Right renal cortex interstitium (tissue), 3 donors: ENCODE measurements around the gene MAP3K21. TPM values are rescaled to one million over a fixed set of nuclear protein-coding genes. Genes with fewer than 3 reads are reported as not detected.

Experiments
- DNase-seq, 3 donors: peaks; one replicate each; pipeline ENCODE4 v3.0.0-alpha.2; 2013; ENCODE audit warnings: low read depth in 3 of 3, low spot score in 2 of 3
- polyA plus RNA-seq, 3 donors: library from polyadenylated mRNA; unstranded; fragments of 120-200 nt; gene quantifications; one replicate each; pipeline ENCODE4 v1.2.1, GENCODE V29; 2013; ENCODE audit not compliant: insufficient read length in 3 of 3

The MAP3K21 gene
- polyA plus RNA-seq, 3 donors: 26.7 to 29.2 (median 28.3) TPM

DNA sequence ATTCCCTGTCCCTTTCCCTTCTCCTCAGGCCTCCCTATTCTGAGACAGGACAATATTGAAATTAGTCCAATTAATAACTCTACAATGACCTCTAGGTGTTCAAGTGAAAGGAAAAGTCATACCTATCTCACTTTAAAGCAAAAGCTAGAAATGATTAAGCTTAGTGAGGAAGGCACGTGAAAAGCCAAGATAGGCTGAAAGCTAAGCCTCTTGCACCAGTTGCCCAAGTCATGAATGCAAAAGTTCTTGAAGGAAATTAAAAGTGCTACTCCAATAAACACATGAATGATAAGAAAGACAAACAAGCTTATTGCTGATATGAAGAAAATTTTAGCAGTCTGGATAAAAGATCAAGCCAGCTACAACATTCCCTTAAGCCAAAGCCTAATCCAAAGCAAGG lies 3.8 kb upstream of the MAP3K21 start:
- no peak for DNase-seq

DNA sequence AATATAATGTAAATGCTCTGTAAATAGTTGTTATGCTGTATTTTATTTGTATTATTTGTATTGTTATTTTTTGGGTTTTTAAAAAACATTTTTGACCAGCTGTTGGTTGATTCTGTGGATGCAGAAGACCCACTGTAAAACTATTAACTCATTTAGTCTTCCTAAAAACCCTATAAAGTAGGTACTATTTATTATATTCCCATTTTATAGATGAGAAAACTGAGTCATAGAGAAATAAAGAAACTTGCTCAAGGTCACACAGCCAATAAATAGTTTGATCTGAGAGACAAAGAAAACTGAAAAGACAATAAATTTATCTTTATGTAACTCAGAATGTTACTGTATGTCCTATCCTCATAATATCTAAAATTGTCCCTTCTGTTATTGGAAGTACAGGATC lies 1.2 kb upstream of the MAP3K21 start:
- DNase-seq: no peak

DNA sequence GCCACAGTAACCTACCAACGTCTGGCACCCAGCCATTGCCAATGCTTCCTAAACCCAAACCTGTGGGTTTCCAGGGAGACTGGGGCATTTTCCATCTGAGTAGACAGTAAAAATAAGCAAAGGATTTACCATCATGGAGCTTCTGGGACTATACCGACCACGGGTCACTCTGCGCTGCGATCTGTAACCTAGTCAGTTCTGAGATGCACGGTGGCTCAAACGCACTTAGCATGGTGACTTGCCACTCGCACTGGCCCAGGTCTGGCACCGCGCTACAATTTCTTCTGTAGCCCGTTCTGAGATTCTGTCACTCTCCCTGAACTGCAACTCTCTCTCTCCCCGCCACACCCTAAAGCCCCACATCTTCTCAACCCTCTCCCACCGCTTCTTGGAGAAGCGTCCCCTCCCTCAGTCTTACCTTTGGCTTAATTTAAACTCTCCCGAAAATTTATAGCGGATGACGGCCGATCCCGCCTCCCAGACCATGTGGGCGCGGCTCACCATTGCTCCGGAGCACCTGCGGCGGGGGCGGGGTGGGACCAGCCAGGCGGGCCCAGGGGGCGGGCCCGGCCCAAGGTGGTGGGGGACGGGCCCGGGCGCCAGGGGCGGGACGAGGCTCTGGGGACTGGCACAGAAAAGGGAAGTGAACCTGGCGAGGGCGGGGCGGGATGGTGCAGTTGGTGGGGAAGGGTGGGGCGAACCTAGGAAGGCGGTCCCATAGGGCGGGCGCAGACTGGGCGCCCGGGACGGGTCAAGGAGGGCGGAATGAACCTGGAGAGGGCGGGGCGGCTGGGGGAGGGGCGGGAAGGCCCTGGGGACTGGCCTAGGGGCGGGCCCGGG lies 493 bp upstream of the MAP3K21 start:
- peak in 2 of 3 donors; percentile 61 to 79 for DNase-seq

DNA sequence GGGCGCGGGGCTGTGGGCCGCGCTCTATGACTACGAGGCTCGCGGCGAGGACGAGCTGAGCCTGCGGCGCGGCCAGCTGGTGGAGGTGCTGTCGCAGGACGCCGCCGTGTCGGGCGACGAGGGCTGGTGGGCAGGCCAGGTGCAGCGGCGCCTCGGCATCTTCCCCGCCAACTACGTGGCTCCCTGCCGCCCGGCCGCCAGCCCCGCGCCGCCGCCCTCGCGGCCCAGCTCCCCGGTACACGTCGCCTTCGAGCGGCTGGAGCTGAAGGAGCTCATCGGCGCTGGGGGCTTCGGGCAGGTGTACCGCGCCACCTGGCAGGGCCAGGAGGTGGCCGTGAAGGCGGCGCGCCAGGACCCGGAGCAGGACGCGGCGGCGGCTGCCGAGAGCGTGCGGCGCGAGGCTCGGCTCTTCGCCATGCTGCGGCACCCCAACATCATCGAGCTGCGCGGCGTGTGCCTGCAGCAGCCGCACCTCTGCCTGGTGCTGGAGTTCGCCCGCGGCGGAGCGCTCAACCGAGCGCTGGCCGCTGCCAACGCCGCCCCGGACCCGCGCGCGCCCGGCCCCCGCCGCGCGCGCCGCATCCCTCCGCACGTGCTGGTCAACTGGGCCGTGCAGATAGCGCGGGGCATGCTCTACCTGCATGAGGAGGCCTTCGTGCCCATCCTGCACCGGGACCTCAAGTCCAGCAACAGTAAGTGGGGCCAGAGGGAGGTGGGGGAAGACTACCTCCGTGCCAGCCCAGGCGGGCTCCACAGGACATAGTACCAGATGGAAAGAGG lies 808 bp downstream of the MAP3K21 start:
- peak in 1 of 3 donors; percentile 10 for DNase-seq

DNA sequence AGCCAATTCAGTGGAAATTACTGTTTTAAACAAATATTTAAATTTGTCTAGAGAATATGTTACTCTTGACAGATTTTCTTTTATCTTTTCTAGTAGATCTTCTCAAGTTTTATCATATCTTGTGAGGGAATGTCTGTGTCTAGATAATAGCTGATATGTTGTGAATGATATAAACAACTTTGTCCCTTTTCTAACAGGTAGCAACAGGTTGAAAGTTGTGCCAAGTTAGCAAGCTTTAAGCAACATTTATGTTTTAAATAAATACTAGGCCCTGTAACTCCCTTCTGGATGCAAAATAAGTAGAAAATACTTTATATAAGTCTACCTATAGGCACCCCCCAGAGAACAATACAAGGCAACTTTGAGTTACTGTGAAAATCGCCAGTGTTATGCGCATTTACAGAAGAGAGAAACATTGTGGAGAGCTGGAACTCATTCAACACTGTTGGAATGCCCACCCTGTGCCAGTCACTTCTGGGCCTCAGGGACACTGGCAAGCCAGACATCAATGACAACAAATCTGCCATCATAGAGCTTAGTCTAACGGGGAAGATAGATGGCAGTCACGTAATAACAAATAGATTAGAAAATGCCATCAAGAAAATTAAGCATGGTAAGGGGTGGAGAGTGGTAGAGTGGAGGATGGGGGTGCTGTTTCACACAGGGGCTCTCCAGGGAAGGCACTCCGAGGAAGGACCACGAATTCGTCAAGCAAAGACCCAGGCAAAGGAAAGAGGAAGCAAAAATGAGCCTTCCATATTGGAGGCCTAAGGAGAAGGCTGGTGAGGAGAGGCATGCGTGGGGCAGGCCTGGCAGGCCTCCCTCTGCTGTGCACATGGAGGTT lies 4.4 kb downstream of the MAP3K21 start:
- no peak for DNase-seq

DNA sequence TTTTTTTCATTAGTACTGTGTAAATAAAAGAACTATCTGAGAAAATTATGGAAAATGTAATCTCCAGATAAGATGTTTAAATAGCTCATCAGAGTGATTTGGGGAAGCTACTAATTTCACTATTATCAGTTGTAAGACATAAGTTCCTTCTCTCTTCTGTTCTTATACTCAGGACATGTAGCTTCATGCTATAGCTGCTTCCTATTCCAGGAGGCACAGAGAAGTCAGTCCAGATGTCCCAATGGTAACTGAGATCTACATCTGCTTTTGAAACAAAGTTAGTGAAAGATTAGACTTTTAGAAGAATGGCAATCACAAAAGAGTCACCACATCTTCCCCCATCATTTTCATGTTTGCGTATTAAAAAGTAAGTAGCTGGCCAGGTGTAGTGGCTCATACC lies 5.6 kb downstream of the MAP3K21 start:
- no peak for DNase-seq

DNA sequence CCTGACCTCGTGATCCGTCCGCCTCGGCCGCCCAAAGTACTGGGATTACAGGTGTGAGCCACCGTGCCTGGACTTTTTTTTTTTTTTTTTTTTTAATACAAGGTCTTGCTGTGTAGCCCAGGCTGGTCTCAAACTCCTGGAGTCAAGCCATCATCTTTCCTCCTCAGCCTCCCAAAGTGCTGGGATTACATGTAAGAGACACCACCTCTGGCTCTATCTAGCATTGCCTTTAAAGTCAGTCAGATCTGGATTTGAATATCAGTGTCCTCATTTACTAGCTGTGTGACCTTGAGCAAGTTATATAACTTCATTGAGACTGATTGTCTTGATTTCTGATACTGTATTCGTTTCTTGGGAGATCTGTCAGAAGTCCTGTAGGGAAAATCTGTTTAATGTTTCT lies 6.6 kb downstream of the MAP3K21 start:
- no peak for DNase-seq

DNA sequence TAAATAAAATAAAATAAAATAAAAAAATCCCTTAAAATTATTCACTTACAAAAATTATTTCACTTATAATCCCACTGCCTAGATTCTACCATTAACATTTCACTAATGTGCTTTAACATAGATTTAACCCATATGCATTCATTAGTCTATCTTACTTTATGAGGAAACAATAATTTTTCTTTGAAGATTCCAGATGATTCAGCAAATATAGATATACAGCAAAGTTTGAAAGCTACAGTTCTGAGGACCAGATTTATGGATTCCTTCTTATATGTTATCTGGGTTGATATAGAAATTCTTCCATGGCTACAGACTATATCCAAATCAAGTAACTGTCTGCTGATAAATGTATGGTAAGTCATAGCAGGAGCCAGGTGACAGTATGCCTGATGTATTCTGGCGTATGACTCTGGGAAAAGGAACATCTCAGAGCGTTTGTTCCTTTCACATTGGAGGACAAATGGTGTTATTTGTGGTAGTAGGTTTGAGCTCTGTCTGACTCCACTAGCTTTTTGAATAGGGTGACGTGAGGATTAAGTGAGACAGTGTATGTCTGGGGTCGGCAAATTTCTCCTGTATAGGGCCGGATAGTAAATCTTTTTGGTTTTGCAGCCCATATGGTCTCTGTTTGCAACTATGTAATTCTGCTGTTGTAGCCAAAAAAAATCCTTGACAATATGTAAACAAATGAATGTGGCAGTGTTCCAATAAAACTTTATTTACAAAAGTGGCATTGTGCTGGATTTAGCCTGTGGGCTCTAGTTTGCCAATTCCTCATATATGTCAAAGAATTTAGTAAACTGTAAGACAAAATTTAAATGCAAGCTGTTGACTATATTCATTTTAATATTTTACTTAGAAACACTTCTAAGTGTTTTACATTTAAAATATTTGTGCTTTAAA lies 9.3 kb downstream of the MAP3K21 start:
- no peak for DNase-seq

DNA sequence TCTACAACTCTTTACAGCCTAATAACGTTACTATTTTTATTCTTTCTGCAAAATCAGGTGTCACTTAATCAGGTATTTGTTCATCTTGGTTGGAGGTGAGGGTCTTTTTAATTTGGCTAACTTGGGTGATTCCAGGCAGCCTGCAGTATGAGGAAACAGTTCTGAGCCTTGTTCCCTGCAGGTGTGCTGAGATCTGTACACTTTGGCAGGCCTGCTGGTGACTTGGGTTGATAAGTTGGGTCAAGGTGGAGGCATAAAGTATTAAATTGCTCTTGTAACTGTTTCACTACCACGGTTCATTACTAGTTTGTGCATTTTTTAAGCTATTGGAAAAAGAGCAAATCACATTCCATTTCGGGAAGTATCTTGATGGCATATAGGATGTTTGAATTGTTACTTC lies 10.0 kb downstream of the MAP3K21 start:
- no peak for DNase-seq

DNA sequence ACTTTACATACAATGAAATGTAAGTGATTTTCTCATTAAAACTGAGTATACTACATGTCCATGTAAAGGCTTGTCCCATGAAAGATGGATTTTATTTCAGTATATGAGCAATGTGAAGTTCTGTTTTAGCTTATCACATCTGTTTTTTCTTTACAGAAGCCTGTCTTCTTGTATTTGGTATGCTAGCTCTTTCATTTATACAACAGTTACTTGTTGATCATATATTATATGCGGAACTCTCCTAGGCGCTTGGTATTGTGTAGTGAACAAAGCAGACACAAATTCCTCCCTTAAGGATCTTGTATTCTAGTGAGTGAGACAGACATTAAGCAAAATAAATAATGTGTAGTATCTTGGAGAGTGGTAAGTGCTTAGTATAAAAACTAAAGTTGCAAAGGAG lies 10.6 kb downstream of the MAP3K21 start:
- no peak for DNase-seq

DNA sequence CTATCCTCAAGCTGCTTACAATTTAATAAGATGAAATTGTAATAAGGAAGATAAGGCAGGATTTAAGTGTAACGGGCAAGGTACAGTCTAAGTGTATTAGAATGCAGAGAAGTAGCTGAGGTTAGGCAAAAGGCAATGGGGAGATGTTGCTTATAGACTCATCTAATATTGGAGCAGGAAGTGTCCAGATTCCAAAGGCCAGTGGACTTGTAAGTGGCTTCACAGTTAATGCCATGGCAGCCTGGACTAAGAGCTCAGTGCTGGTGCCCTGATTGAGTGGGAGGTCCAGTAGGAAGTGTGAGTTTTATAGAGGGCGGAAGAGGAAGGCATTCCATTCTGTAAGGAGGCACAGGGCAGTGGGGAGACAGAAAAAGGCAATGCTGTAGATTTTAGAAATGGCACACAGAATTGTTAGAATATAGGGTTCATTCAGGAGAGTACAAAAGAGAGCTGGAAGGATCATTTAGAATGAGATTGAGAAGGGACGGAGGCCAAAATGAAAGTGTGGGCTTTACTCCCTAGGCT lies 12.6 kb downstream of the MAP3K21 start:
- DNase-seq: no peak

DNA sequence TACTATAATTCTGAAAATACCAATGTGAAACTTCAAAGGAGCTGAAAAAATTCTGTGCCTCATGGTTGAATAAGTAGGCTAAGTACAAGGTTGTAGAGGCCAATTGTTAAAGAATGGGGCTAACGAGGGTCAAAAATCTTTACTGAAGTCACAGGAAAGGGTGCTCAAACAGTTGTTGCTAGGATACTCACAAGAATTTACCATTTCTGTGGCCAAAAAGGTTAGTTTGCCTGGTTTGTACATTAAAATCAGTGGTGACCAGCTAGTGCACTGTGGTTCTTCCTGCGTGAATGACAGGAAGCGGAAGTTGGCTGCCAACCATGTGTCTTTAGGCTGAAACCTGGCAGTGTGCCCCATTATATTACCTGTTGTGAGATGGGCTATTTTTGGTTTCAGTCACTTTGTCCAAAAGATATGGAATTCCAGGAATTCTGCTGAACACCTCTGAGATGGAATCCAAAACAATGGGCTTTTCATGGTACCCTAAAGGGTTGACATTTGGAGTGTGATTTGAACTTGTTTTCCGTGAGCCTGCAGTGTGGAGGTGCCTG lies 13.5 kb downstream of the MAP3K21 start:
- no peak for DNase-seq

DNA sequence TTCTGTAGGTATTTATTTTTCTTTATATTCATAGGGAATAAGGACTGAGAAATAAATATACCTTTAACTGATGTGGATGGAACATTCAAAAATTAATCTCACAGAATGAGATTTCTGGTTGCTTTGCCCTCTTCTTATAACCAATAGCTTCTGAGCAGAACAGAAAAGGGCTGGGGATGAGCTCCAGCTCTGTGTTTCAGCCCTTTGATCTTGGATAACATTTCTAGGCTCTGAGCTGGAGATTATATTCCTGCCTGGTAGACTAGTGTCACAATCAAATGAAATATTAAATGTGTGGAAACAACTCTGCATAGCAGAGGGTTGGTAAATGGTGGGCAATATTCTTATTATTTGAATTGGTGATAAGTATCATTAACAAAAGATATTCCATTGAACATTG lies 14.6 kb downstream of the MAP3K21 start:
- no peak for DNase-seq

DNA sequence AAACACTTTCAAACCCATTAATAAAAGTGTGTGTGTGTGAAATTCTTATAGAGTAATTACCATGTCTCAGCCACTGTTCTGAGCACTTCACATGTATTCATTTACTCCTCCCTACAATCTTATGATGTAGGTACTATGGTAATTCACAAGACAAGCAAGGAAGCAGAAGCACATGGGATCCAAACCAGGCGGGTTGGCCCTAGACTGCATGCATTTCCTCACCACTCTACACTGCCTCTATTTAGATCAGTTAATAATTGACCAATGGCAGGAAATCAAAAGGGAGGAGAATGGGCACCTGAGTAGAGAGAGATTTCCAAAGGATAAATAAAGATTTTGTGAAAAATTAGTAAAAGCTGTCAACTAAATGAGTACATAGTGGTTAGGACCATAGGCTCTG lies 15.7 kb downstream of the MAP3K21 start:
- no peak for DNase-seq

DNA sequence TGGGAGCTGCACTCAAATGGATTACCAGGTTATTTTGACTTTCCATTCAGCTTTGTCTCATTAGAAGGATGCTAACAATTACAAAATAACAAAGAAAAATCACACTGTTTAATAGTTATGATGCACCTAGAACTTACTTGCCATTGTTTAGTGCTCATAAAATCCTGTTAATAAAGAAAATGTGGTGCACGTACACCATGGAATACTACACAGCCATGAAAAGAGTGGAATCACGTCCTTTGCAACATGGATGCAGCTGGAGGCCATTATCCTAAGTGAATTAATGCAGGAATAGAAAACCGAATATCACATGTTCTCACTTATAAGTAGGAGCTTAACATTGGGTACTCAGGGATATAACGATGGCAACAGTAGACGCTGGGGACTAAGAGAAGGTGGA lies 19.8 kb downstream of the MAP3K21 start:
- no peak for DNase-seq

DNA sequence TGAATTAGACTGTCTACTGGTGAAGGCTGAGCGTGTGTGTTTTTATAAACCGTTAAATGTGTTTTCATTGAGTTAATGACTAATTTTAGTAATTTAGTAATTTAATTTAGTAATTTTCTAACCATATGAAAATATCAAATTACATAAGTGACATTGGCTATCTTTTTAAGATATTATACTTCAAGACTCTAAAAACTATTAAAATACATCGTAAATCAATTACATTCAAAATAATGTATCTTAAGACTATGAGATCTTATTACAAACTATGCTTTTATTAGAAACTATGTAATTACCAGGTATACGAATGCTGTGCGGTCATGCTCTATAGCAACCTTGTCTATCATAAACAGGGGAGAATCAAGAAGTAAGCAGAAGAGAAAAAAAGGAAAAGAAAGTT lies 21.6 kb downstream of the MAP3K21 start:
- DNase-seq: no peak

DNA sequence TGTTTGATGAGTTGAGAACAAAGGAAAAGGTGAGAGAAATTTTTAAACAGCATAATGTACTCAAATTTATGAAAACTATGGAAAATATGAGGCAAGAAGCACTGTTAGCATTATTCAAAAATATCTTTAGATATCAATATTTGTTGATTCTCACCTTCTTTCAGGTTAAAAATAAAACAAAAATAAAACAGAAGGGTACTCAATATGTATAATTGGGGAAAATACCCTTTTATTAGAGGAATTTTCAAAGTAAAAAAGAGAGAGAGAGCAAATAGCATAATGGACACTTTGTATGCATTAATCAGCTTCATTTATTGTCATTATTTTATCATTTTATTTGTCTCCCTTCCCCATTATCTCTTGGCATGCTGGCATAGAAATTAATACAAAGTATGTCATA lies 27.5 kb downstream of the MAP3K21 start:
- DNase-seq: no peak

DNA sequence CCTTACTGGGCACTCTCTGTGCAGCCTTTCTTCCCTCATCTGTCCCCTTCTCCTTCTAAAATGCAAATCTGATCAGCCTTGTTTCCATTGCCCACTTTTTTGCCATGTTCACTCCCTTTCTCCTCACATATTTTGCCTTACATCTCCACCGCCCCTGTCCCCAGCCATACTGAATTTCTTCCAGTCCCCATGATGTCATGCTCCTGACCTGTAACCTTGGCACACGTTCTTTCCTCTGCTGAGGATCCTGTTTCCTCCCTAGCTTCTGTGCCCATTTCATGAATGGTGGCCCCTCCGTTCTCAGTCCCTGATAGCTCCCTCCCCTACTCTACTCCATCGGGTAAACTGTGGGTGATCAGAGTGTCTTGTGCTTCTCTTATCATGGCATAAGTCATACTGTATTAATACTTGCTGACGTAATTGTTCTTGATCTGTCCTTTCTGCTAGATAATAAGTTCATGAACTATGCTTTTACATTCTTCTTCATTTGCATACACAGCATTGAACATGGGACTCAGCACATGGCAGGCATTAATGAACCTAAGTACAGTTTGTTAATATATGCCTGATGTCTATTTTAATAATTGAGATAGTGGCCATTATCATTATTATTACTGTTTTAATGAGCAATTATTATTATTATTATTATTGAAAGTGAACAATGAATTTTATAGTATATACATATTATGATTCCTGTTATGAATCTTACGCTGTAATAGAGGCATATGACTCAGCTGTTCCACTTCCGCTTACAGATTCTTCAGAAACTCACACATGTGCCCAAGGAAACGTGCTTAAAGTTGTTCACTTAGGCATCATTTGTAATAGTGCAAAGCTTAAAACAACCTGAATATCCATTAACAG lies 28.5 kb downstream of the MAP3K21 start:
- DNase-seq: no peak

DNA sequence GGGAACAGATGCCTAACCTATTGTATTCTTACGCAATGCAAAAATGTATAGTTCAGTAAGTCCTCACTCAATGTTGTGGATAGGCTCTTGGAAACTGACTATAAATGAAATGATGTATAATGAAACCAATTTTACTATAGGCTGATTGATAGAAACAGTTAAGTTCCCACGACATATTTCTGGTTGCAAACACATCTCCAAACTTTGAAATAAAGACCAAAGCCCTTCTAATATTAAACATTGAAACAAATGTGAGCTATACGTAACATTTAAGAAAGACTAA lies 29.1 kb downstream of the MAP3K21 start:
- DNase-seq: no peak
